ENCODE results near the gene ZNF514. TPM values are rescaled to one million over a fixed set of nuclear protein-coding genes. Genes with fewer than 3 reads are reported as not detected.

ZNF514 gene
- total RNA-seq, 1 donor from 2014 or later, result 16.2 TPM

DNA sequence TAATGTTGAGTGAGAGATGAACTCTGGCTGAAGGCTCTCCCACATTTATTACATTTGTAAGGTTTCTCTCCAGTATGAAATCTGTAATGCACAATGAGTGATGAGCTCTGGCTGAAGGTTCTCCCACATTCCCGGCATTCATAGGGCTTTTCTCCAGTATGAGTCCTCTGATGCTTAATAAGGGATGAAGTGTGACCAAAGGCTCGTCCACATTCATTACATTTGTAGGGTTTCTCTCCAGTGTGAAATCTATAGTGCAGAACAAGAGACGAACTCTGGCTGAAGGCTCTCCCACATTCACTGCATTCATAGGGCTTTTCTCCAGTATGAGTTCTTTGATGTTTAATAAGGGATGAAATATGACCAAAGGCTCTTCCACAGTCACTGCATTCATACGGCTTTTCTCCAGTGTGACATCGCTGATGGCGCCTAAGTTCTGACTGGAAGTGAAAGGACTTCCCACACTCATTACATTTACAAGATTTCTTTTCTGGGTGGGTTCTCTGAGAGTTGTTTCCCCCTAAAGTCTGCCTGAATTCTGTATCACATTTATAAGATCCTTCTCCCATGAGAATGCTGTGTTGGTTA, 10.2 kb downstream of the ZNF514 start:
- H3K27ac Mint-ChIP-seq (ENCODE audit: unreplicated experiment), result no peak overlapping the region
- no peak for DNase-seq (ENCODE audit: low spot score)
- peak overlapping the region; percentile 68 for H3K4me3 Mint-ChIP-seq (ENCODE audit: unreplicated experiment)
- no peaks in the 10 kb centered on the region for H3K27me3 Mint-ChIP-seq (ENCODE audit: unreplicated experiment)
- no peaks in the 10 kb centered on the region for H3K4me1 Mint-ChIP-seq (ENCODE audit: unreplicated experiment)
- TF ChIP-seq, protein P1, sequence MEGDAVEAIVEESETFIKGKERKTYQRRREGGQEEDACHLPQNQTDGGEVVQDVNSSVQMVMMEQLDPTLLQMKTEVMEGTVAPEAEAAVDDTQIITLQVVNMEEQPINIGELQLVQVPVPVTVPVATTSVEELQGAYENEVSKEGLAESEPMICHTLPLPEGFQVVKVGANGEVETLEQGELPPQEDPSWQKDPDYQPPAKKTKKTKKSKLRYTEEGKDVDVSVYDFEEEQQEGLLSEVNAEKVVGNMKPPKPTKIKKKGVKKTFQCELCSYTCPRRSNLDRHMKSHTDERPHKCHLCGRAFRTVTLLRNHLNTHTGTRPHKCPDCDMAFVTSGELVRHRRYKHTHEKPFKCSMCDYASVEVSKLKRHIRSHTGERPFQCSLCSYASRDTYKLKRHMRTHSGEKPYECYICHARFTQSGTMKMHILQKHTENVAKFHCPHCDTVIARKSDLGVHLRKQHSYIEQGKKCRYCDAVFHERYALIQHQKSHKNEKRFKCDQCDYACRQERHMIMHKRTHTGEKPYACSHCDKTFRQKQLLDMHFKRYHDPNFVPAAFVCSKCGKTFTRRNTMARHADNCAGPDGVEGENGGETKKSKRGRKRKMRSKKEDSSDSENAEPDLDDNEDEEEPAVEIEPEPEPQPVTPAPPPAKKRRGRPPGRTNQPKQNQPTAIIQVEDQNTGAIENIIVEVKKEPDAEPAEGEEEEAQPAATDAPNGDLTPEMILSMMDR (IDR thresholded peaks at IDR 0.05; ENCODE audit: unreplicated experiment), result no peak
- H3K9me3 Mint-ChIP-seq (ENCODE audit: unreplicated experiment), result peaks cover 60% of the 10 kb centered on the region
- peaks cover 95% of the 10 kb centered on the region for H3K36me3 Mint-ChIP-seq (ENCODE audit: low read depth, unreplicated experiment)

DNA sequence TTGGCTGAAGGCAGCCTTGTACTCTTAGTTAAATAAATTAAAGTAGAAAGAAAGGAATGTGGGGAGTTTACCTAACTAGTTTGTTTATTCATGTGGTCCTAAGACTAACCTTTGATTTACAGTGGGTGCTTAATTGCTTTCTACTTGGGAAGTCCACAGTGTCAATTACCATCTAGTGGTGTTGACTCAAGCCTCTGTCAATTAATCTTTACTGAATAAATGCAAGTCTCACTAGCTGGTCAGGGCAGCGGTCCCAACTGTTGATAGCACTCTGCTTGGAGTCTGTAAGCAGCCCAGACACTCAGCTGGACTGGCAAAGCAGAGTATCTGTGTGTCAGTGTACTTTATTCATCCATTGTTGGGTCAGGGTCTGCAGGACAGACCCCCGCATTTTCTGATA, 15.8 kb downstream of the ZNF514 start:
- Mint-ChIP-seq H3K27me3 (ENCODE audit: unreplicated experiment) (no peaks in the 10 kb centered on the region), H3K27ac (ENCODE audit: unreplicated experiment) (no peak overlapping the region), H3K4me1 (ENCODE audit: unreplicated experiment) (no peaks in the 10 kb centered on the region), H3K9me3 (ENCODE audit: unreplicated experiment) (peaks cover 40% of the 10 kb centered on the region), H3K36me3 (ENCODE audit: low read depth, unreplicated experiment) (peaks cover 64% of the 10 kb centered on the region), H3K4me3 (ENCODE audit: unreplicated experiment) (no peak overlapping the region)
- TF ChIP-seq, protein P1 (IDR thresholded peaks at IDR 0.05; ENCODE audit: unreplicated experiment), result no peak
- no peak for DNase-seq (ENCODE audit: low spot score)

DNA sequence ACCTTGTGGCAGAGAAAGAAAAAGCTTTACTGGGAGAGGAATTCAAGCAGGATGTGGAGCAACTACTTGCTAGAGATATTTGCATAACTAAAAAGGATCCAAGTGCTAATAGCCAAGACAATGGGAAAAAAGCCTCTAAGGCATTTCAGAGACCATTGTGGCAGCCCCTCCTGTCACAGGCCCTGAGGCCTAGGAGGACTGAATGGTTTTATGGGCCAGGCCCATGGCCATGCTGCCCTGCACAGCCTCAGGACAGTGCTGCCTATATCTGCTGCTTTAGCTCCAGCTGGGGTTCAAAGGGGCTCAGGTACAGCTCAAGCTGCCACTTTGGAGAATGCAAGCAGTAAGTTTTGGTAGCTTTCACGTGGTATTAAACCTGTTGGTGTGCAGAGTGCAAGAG, 20.9 kb downstream of the ZNF514 start:
- H3K36me3 Mint-ChIP-seq (ENCODE audit: low read depth, unreplicated experiment), result peaks cover 30% of the 10 kb centered on the region
- no peak for DNase-seq (ENCODE audit: low spot score)
- TF ChIP-seq, protein P1 (IDR thresholded peaks at IDR 0.05; ENCODE audit: unreplicated experiment), result no peak
- peak overlapping the region; percentile 5 for H3K4me3 Mint-ChIP-seq (ENCODE audit: unreplicated experiment)
- peaks cover 20% of the 10 kb centered on the region for H3K9me3 Mint-ChIP-seq (ENCODE audit: unreplicated experiment)
- no peaks in the 10 kb centered on the region for H3K4me1 Mint-ChIP-seq (ENCODE audit: unreplicated experiment)
- H3K27me3 Mint-ChIP-seq (ENCODE audit: unreplicated experiment), result no peaks in the 10 kb centered on the region
- no peak overlapping the region for H3K27ac Mint-ChIP-seq (ENCODE audit: unreplicated experiment)

DNA sequence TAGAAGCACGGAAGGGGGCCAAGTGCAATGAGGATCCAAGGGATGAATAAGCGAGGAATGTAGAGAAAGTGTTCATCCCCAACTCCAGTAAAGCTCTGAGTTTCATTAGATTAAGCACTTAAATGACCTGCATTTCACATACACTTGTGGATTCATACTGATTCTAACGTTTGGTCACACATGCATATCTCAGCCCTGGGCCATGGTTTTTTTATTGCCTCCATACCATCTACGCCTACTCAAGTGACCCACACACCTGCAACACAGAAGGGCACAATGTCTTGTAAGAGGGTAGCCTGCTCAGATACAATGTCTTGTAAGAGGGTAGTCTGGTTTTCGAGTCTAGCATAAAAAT, 37.5 kb downstream of the ZNF514 start:
- DNase-seq (ENCODE audit: low spot score), result no peak

More for the DNA sequence above, 37.5 kb downstream of the ZNF514 start:
- peak overlapping the region; percentile 98 for H3K4me3 Mint-ChIP-seq (ENCODE audit: unreplicated experiment)
- peaks cover 14% of the 10 kb centered on the region for H3K4me1 Mint-ChIP-seq (ENCODE audit: unreplicated experiment)
- TF ChIP-seq, protein P1 (IDR thresholded peaks at IDR 0.05; ENCODE audit: unreplicated experiment), result no peak
- peaks cover 9% of the 10 kb centered on the region for H3K36me3 Mint-ChIP-seq (ENCODE audit: low read depth, unreplicated experiment)
- H3K27me3 Mint-ChIP-seq (ENCODE audit: unreplicated experiment), result peaks cover 18% of the 10 kb centered on the region
- peak overlapping the region; percentile 74 for H3K27ac Mint-ChIP-seq (ENCODE audit: unreplicated experiment)
- H3K9me3 Mint-ChIP-seq (ENCODE audit: unreplicated experiment), result no peaks in the 10 kb centered on the region
